GM12875 (cell line): ENCODE measurements around the gene HDAC4.

Source experiments
- H3K4me3 ChIP-seq: one replicate; pipeline ENCODE4 v1.5.1; 2011; ENCODE audit warnings: low read depth, low read length, control low read depth
- TF ChIP-seq, protein P1 (sequence below): IDR thresholded peaks from 2 replicates; pipeline ENCODE4 v1.5.1; 2011; ENCODE audit warnings: low read depth, mild to moderate bottlenecking, control low read depth, inconsistent platforms, low read length, moderate library complexity, borderline replicate concordance; ENCODE audit not compliant: insufficient read depth

The HDAC4 gene

DNA sequence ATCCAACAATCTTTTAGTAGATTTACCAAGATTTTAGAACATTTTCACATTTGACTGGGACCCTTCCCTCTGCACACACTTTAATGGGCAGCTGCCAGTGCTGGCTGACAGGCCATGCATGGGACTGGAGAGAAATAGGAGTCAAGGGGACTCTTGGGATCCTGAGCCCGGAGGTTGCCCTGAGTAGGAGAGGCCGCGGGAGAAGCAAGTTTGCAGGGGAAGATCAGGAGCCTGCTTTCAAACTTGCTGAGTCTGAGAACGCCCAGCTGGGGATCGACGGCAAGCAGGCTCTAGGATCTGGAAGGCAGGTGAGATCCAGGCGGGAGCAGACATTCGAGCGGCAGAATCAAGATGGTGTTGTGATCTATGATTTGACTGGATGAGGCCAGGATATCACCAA lies 186.1 kb downstream of the HDAC4 start:
- no peak overlapping the region for H3K4me3 ChIP-seq
- TF ChIP-seq, protein P1, sequence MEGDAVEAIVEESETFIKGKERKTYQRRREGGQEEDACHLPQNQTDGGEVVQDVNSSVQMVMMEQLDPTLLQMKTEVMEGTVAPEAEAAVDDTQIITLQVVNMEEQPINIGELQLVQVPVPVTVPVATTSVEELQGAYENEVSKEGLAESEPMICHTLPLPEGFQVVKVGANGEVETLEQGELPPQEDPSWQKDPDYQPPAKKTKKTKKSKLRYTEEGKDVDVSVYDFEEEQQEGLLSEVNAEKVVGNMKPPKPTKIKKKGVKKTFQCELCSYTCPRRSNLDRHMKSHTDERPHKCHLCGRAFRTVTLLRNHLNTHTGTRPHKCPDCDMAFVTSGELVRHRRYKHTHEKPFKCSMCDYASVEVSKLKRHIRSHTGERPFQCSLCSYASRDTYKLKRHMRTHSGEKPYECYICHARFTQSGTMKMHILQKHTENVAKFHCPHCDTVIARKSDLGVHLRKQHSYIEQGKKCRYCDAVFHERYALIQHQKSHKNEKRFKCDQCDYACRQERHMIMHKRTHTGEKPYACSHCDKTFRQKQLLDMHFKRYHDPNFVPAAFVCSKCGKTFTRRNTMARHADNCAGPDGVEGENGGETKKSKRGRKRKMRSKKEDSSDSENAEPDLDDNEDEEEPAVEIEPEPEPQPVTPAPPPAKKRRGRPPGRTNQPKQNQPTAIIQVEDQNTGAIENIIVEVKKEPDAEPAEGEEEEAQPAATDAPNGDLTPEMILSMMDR, result no peak

DNA sequence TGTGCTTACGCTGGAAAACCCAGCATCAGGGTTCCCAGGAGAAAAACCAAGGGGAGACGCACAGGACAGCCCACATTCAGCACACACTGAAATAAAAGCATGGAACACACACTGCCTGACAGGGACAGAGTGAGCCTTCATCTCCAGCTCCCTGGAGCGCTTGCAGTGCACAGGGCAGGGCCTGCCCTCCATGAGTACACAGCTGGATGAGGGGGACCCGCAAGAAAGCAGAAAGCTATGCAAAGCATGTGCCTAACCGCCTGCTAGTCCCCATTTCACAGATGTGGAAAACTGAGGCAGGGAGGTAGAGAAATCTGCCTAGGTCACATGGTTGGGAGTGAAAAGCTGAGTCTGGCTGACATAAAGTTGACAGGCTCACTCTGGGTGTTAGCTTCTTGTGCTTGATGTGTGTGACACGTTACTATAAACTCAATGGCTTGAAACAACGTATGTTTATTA lies 187.1 kb downstream of the HDAC4 start:
- TF ChIP-seq, protein P1, result no peak
- H3K4me3 ChIP-seq, result no peak overlapping the region

DNA sequence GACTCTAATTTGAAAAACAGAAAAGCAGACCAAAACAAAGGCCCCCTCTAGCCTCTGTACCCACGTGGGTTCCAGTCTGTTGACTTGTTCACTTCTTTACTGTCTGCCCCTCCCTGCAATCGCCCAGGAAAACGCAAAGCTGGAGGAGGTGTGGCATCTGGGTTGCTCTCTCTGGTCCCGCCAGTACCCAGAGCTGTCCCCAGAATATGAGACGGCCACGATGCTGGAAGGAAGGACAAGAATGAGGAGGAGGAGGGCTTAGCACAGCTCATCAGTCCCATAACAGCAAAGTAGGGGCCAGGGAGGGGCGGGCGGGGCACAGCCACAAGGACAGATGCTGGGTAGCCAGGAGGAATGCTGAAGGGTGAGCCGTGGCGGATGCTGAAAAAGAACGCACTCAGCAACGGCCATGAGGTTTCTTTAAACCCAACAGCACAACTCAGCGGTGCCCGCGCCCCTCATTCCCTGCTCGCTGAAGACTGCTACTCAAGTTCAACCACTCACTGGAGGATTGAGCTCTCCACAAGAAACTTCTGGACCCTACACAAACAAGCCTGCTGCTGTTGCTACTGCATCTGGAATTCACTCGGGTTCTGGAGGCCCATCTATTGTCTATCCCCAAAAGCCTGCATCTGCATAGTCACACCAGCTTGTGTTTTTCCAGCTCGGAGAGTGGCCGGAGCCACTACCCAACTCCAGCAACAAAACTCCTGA lies 187.7 kb downstream of the HDAC4 start:
- TF ChIP-seq, protein P1, result no peak

DNA sequence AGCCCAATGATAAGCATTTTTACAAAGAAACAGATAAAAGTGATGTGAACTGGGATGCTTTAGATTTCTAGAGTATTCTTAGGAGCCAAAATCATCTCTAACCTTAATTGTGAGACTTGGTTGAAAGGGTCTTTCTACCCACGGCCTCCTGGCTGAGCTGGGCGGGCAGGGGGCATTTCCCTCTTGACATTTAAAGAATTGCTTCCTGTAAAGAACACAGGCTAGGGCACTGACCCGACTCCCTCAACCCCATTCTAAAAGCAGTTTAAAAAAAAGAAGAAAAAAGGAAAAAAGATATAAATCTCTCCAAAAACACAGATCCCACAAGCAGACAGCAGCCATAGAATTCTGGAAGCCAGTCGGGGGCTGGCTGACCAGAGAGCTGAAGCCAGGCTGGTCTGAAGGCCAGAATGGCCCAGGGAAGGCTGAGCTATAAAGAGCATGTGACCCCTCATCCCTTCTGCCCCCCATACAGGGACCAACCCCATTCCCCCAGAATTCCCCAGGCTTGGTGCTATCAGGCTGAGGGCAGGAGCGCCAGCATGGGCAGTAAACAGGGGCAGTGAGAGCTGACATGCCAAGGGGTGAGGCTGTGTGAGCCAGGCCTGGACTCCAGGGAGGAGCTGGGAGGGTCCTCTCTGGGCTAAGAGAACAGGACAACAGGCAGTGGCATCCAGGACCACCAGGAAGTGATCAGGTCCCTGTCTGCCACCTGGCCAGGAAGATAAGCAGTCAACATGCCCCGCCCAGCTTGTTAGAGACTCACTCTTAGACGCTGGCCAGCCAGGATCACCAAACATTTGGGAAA lies 188.5 kb downstream of the HDAC4 start:
- TF ChIP-seq, protein P1, result no peak
- no peak overlapping the region for H3K4me3 ChIP-seq

More for the DNA sequence above, 187.7 kb downstream of the HDAC4 start:
- H3K4me3 ChIP-seq, result no peak overlapping the region

DNA sequence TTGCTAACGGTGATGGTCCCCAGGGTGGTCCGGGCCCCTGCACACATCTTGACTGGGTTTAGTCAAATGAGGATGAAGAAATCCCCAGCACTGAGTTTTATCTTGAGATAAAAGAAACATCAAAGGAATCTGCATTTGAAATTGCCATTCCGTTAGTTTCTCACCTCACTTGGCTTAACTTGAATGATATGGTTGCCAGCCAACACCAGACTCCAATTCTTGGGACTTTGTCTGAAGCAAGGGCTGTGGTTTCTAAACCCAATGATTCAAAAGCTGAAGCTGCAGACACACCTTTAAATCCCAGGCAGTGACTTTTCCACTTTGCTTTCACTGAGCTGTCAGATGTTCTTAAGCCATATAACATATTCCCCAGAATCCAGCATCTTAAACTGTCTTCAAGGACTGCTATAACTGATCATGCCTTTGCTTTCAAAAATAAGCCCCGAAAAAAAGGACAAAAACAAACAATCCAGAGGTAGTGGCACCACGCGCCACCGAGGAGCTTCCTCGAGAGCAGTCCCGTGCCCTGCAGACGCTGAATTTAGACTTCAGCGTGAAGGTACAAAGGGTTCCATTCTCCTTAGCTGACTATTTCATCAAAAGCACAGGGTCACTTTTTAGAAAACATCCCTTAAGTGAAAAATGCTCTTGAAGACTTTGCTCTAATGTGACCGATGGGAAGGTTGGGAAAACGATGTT lies 189.3 kb downstream of the HDAC4 start:
- TF ChIP-seq, protein P1, result no peak
- no peak overlapping the region for H3K4me3 ChIP-seq

DNA sequence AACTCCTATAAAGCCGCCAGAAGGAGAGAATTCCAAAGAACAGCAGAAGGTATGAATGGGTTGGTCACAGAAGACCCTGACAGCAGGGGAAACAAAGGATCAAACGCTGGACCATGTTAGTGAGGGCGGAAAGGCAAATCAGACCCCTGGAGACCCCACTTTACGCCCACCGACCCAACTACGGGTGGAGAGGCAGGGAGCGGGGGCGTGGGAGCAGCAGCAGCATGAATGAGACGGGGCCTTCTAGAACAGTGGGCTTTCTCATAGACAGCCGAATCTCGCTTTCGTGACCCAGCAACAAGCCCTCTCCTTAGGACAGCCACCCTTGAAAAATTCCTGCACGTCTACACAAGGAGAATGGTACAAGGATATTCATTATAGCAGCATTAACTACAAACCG lies 191.0 kb downstream of the HDAC4 start:
- H3K4me3 ChIP-seq, result no peak overlapping the region
- TF ChIP-seq, protein P1, result no peak
